Suprapubic skin (tissue), 4 donors: ENCODE data around the gene TUBA3E.
"Not testable (repeated sequence)": the region's sequence is repeated elsewhere in the genome, so short reads cannot be mapped to it uniquely, and the experiment has no call there.

Experiments
- POLR2A ChIP-seq, 2 donors: fragments of 450-650 bp; IDR thresholded peaks; one replicate each; pipeline ENCODE4 v1.6.1; 2017; ENCODE audit warnings: antibody characterized with exemption in 2 of 2, mild to moderate bottlenecking in 2 of 2, moderate library complexity in 2 of 2
- POLR2AphosphoS5 ChIP-seq, 3 donors: sonication (generic); formaldehyde crosslinking; IDR thresholded peaks; one replicate each; pipeline ENCODE4 v1.6.1; 2017; ENCODE audit warnings: antibody characterized with exemption in 3 of 3
- TF ChIP-seq, protein P1 (sequence below), 2 donors: fragments of 200-600 bp in 1 of 2; fragments of 450-650 bp in 1 of 2; sonication (generic) in 1 of 2; IDR thresholded peaks; one replicate each; pipeline ENCODE4 v1.5.1; 2016 to 2019; ENCODE audit warnings: antibody characterized with exemption in 2 of 2, mild to moderate bottlenecking in 1 of 2, moderate library complexity in 1 of 2

- TF ChIP-seq, protein P1, sequence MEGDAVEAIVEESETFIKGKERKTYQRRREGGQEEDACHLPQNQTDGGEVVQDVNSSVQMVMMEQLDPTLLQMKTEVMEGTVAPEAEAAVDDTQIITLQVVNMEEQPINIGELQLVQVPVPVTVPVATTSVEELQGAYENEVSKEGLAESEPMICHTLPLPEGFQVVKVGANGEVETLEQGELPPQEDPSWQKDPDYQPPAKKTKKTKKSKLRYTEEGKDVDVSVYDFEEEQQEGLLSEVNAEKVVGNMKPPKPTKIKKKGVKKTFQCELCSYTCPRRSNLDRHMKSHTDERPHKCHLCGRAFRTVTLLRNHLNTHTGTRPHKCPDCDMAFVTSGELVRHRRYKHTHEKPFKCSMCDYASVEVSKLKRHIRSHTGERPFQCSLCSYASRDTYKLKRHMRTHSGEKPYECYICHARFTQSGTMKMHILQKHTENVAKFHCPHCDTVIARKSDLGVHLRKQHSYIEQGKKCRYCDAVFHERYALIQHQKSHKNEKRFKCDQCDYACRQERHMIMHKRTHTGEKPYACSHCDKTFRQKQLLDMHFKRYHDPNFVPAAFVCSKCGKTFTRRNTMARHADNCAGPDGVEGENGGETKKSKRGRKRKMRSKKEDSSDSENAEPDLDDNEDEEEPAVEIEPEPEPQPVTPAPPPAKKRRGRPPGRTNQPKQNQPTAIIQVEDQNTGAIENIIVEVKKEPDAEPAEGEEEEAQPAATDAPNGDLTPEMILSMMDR (IDR thresholded peaks at IDR 0.05), result not testable (repeated sequence)
- TF ChIP-seq POLR2A, POLR2AphosphoS5 (IDR thresholded peaks at IDR 0.05): not testable (repeated sequence)
Observed at GRCh38 chr2:130148515-130148914, 49.7 kb downstream of the TUBA3E start.
